Measurements from ENCODE around the gene CYFIP1.

Gene CYFIP1

GRCh38 chr15:22968366-22968765 lies 11.8 kb downstream of the CYFIP1 start:
- no peak for DNase-seq (ENCODE audit: low read depth in 2 of 2)

GRCh38 chr15:22967084-22967770 lies 12.9 kb downstream of the CYFIP1 start:
- no peak for DNase-seq (ENCODE audit: low read depth in 2 of 2)

- no peak for DNase-seq (ENCODE audit: low read depth in 2 of 2)
Observed at GRCh38 chr15:22966321-22967083, 13.7 kb downstream of the CYFIP1 start.

GRCh38 chr15:22963641-22964040 lies 16.5 kb downstream of the CYFIP1 start:
- no peak for DNase-seq (ENCODE audit: low read depth in 2 of 2)

GRCh38 chr15:22962611-22963010 lies 17.6 kb downstream of the CYFIP1 start:
- no peak for DNase-seq (ENCODE audit: low read depth in 2 of 2)

GRCh38 chr15:22961762-22962161 lies 18.4 kb downstream of the CYFIP1 start:
- DNase-seq (ENCODE audit: low read depth in 2 of 2) = no peak

- DNase-seq (ENCODE audit: low read depth in 2 of 2) = no peak
Observed at GRCh38 chr15:22960556-22960955, 19.6 kb downstream of the CYFIP1 start.

GRCh38 chr15:22960126-22960525 lies 20.0 kb downstream of the CYFIP1 start:
- DNase-seq (ENCODE audit: low read depth in 2 of 2) = no peak

- no peak for DNase-seq (ENCODE audit: low read depth in 2 of 2)
Observed at GRCh38 chr15:22959321-22960101, 20.7 kb downstream of the CYFIP1 start.

- no peak for DNase-seq (ENCODE audit: low read depth in 2 of 2)
Observed at GRCh38 chr15:22958487-22959280, 21.5 kb downstream of the CYFIP1 start.

- no peak for DNase-seq (ENCODE audit: low read depth in 2 of 2)
Observed at GRCh38 chr15:22956978-22957260, 23.2 kb downstream of the CYFIP1 start.

GRCh38 chr15:22956257-22956977 lies 23.8 kb downstream of the CYFIP1 start:
- no peak for DNase-seq (ENCODE audit: low read depth in 2 of 2)

GRCh38 chr15:22955544-22956119 lies 24.5 kb downstream of the CYFIP1 start:
- DNase-seq (ENCODE audit: low read depth in 2 of 2) = no peak

- no peak for DNase-seq (ENCODE audit: low read depth in 2 of 2)
Observed at GRCh38 chr15:22954798-22955543, 25.2 kb downstream of the CYFIP1 start.

GRCh38 chr15:22954326-22954725 lies 25.8 kb downstream of the CYFIP1 start:
- DNase-seq (ENCODE audit: low read depth in 2 of 2) = no peak

GRCh38 chr15:22952796-22953579 lies 27.2 kb downstream of the CYFIP1 start:
- DNase-seq (ENCODE audit: low read depth in 2 of 2) = no peak

- no peak for DNase-seq (ENCODE audit: low read depth in 2 of 2)
Observed at GRCh38 chr15:22951381-22952280, 28.5 kb downstream of the CYFIP1 start.

- no peak for DNase-seq (ENCODE audit: low read depth in 2 of 2)
Observed at GRCh38 chr15:22951031-22951380, 29.2 kb downstream of the CYFIP1 start.
